Measurements from ENCODE around the gene ABI3BP. TPM values are rescaled to one million over a fixed set of nuclear protein-coding genes. Genes with fewer than 3 reads are reported as not detected.

The ABI3BP gene
- total RNA-seq, 1 experiment from 2014 or later: 0.28 TPM

DNA sequence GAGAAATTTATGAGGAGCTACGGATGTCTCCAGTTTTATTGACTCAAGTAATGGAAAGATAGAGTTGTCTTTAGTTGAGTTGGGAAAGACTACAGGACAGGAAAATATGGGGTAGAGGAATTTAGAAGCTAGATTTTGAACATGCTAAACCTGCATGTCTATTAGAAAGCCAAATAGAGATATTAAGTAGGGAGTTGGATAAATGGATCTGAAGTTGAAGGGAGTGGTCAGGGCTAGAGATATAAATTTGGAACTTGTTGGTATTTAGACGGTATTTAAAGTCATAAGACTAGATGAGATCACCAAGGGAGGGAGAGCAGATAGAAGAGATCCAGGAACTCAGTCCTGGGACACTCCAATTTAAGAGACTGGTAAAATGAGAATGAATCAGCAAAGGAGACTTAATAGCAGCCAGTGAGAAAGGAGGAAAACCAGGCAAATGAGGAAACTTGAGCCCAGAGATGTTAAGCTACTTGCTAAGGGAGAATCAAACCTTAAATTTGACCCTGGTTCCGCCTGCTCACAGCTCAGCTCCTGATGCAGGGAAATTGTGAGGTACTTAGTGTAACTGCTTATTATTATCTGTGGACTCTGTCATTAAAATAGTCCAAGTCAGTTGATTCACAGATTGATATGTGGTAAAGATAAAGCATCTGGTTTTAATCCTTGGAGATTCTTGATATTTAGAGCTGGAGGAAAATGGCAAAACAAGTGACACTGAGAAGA, 35.8 kb downstream of the ABI3BP start:
- Histone ChIP-seq H2BK20ac (ENCODE audit: low read depth, low read length, poor library complexity, severe bottlenecking) (no peak overlapping the region), H3K18ac (ENCODE audit: insufficient read length, low read depth, low read length) (no peak overlapping the region), H3K79me2 (ENCODE audit: insufficient read depth, low read length) (no peaks in the 10 kb centered on the region), H3T11ph (ENCODE audit: low read length) (no peak overlapping the region), H3K27ac (ENCODE audit: insufficient read length, low read depth, low read length) (no peak overlapping the region), H4K91ac (ENCODE audit: insufficient read length, low read depth, low read length) (no peak overlapping the region), H4K20me1 (ENCODE audit: control insufficient read depth, insufficient read depth, insufficient read length) (no peaks in the 10 kb centered on the region), H2BK12ac (ENCODE audit: insufficient read length, low read depth, low read length) (no peak overlapping the region), H3K9me3 (ENCODE audit: control insufficient read depth, low read depth, low read length) (no peaks in the 10 kb centered on the region), H2AFZ (ENCODE audit: low read length) (no peak overlapping the region), H2AK5ac (ENCODE audit: insufficient read length, low read length) (no peak overlapping the region), H3K14ac (ENCODE audit: insufficient read depth, low read length) (no peak overlapping the region), H3K27me3 (ENCODE audit: insufficient read depth, low read length) (no peaks in the 10 kb centered on the region), H3K23ac (ENCODE audit: insufficient read length, low read depth, low read length) (no peak overlapping the region), H4K5ac (ENCODE audit: insufficient read length, low read depth, low read length) (no peak overlapping the region), H3K4me1 (ENCODE audit: insufficient read depth, low read length) (no peaks in the 10 kb centered on the region), H2BK5ac (ENCODE audit: insufficient read length, low read length) (no peak overlapping the region), H3K56ac (ENCODE audit: insufficient read length, low read depth, low read length) (no peak overlapping the region), H4K8ac (replicated peaks; ENCODE audit: insufficient read length, low read depth, low read length) (no peak overlapping the region), H3K4me2 (ENCODE audit: insufficient read depth, insufficient read length, low read length) (no peak overlapping the region), H3K4ac (ENCODE audit: low read depth, low read length) (no peak overlapping the region), H3K9ac (ENCODE audit: extremely low read depth, insufficient read length, low read length) (no peak overlapping the region), H3K23me2 (ENCODE audit: insufficient read length, low read depth, low read length, poor library complexity, severe bottlenecking) (no peaks in the 10 kb centered on the region), H2BK15ac (ENCODE audit: low read depth, low read length) (no peak overlapping the region), H3K79me1 (ENCODE audit: insufficient read depth, low read depth, low read length, poor library complexity, severe bottlenecking) (no peaks in the 10 kb centered on the region), H2BK120ac (ENCODE audit: low read depth, low read length, poor library complexity, severe bottlenecking) (no peak overlapping the region)
- no peaks in the 10 kb centered on the region for H3K27me3 Mint-ChIP-seq (ENCODE audit: low read depth)
- peaks cover 6 to 10% (median 8%) of the 10 kb centered on the region in 3 experiments; a peak in 4 of 7 replicates for H3K36me3 Mint-ChIP-seq (ENCODE audit: insufficient read depth in 1 of 3, low read depth in 3 of 3)
- no peak overlapping the region for H3K4me3 Mint-ChIP-seq
- TF ChIP-seq CTCF (conservative IDR thresholded peaks at IDR 0.05): no peak
- H3K9me3 Mint-ChIP-seq: peaks cover 9 to 16% of the 10 kb centered on the region in 2 experiments; a peak in 4 of 5 replicates
- no peak for DNase-seq
- no CpG with 5 or more reads among the region's 3 CpGs for WGBS (ENCODE audit: extremely low coverage, insufficient read length, low lambda C conversion rate)
- no peaks in the 10 kb centered on the region for H3K4me1 Mint-ChIP-seq
- H3K27ac Mint-ChIP-seq: no peak overlapping the region

Measured in H9 (cell line).